ENCODE measurements around the gene MAB21L3. TPM values are rescaled to one million over a fixed set of nuclear protein-coding genes. Genes with fewer than 3 reads are reported as not detected.
A peak's percentile ranks its signal among the peaks of the same experiment; 100 is the strongest.

MAB21L3 gene
- total and polyA plus RNA-seq, 2 experiments from 2014 or later, result not detected

- TF ChIP-seq ZNF462 (CRISPR knock-in tag; IDR thresholded peaks at IDR 0.05), result no peak
- TF ChIP-seq EZH2phosphoT487 (IDR thresholded peaks at IDR 0.05; ENCODE audit: unreplicated experiment), result no peak
- TF ChIP-seq ZNF331 (CRISPR knock-in tag; IDR thresholded peaks at IDR 0.05; ENCODE audit: low read depth), result no peak
- no peak for TF ChIP-seq CREB1 (CRISPR knock-in tag; IDR thresholded peaks at IDR 0.05; ENCODE audit: low read depth)
- no peak for TF ChIP-seq ETS1 (IDR thresholded peaks at IDR 0.05)
Observed at GRCh38 chr1:116131866-116132605, 20.8 kb downstream of the MAB21L3 start (continued).

GRCh38 chr1:116133696-116134475 is 22.7 kb downstream of the MAB21L3 start:
- peaks cover 2% of the 10 kb centered on the region for H3K27me3 Mint-ChIP-seq (ENCODE audit: insufficient read depth, low read depth, poor library complexity)
- DNase-seq (ENCODE audit: low spot score) (no peak), ATAC-seq (no peak)
- H3K4me3 ChIP-seq, result no peak overlapping the region
- no peaks in the 10 kb centered on the region for H3K27me3 ChIP-seq (ENCODE audit: insufficient read depth)
- no peak overlapping the region for H2AFZ ChIP-seq
- H3K4me2 ChIP-seq, result no peak overlapping the region
- no peaks in the 10 kb centered on the region for H3K79me2 ChIP-seq (replicated peaks; ENCODE audit: insufficient read depth)
- no peaks in the 10 kb centered on the region for H3K4me1 ChIP-seq (ENCODE audit: insufficient read depth)
- no peaks in the 10 kb centered on the region for H4K20me1 ChIP-seq (replicated peaks; ENCODE audit: insufficient read depth)
- no peaks in the 10 kb centered on the region for H3K36me3 ChIP-seq (ENCODE audit: insufficient read depth)
- no peaks in the 10 kb centered on the region for H3K9me2 ChIP-seq (ENCODE audit: insufficient read depth)
- no peak overlapping the region for H3K27ac ChIP-seq (ENCODE audit: low read depth)
- TF ChIP-seq CTCF (conservative IDR thresholded peaks at IDR 0.05; ENCODE audit: low read depth in 2 of 2) (peak; percentile 46 to 48), POLR2AphosphoS5 (IDR thresholded peaks at IDR 0.05; ENCODE audit: low read depth) (no peak)
- H3K4me1 Mint-ChIP-seq, result no peaks in the 10 kb centered on the region
- no peaks in the 10 kb centered on the region for H3K36me3 Mint-ChIP-seq (ENCODE audit: low read depth)
- H3K9me3 Mint-ChIP-seq, result no peaks in the 10 kb centered on the region
- H3K27ac Mint-ChIP-seq, result no peak overlapping the region
- H3F3A ChIP-seq (replicated peaks; ENCODE audit: low read depth), result no peaks in the 10 kb centered on the region
- H3K4me3 Mint-ChIP-seq, result no peak overlapping the region

Data from GM23338 (cell line).